ENCODE data around the gene BRI3BP.

The BRI3BP gene

GRCh38 chr12:125038976-125039625 is 45.7 kb downstream of the BRI3BP start:
- H4K20me1 ChIP-seq (ENCODE audit: insufficient read depth, low read length), result no peaks in the 10 kb centered on the region
- DNase-seq, result no peak
- no peak overlapping the region for H3K4me2 ChIP-seq (ENCODE audit: low read depth, low read length)
- no peak for TF ChIP-seq EZH2phosphoT487 (IDR thresholded peaks at IDR 0.05; ENCODE audit: low read length)
- TF ChIP-seq EZH2 (optimal IDR thresholded peaks at IDR 0.05; ENCODE audit: low read depth, low read length), result no peak
- no peak for TF ChIP-seq CTCF (IDR thresholded peaks at IDR 0.05; ENCODE audit: low read length)
- H3K27me3 ChIP-seq (replicated peaks; ENCODE audit: insufficient read depth, low read length), result no peaks in the 10 kb centered on the region
- H3K36me3 ChIP-seq (replicated peaks; ENCODE audit: insufficient read depth, low read length), result no peaks in the 10 kb centered on the region
- no peaks in the 10 kb centered on the region for H3F3A ChIP-seq (ENCODE audit: insufficient read depth, low read length)
- H3K79me2 ChIP-seq (ENCODE audit: low read length), result no peaks in the 10 kb centered on the region
- H3K27ac ChIP-seq (ENCODE audit: low read length), result no peak overlapping the region
- no peaks in the 10 kb centered on the region for H3K9me3 ChIP-seq (replicated peaks; ENCODE audit: insufficient read depth, low read length)
- no peak overlapping the region for H3K9ac ChIP-seq (ENCODE audit: low read length)
- no peaks in the 10 kb centered on the region for H3K4me1 ChIP-seq (ENCODE audit: low read length)
- no peak overlapping the region for H2AFZ ChIP-seq (ENCODE audit: low read length)
- H3K4me3 ChIP-seq (ENCODE audit: low read length), result no peak overlapping the region
- H3K9me2 ChIP-seq (replicated peaks; ENCODE audit: insufficient read depth, low read length), result no peaks in the 10 kb centered on the region

GRCh38 chr12:125049093-125049458 is 55.6 kb downstream of the BRI3BP start:
- Histone ChIP-seq H3K9me2 (replicated peaks; ENCODE audit: insufficient read depth, low read length) (no peaks in the 10 kb centered on the region), H3K27ac (ENCODE audit: low read length) (no peak overlapping the region), H3K36me3 (replicated peaks; ENCODE audit: insufficient read depth, low read length) (no peaks in the 10 kb centered on the region), H4K20me1 (ENCODE audit: insufficient read depth, low read length) (no peaks in the 10 kb centered on the region), H2AFZ (ENCODE audit: low read length) (no peak overlapping the region), H3K27me3 (replicated peaks; ENCODE audit: insufficient read depth, low read length) (no peaks in the 10 kb centered on the region), H3K4me3 (ENCODE audit: low read length) (no peak overlapping the region), H3F3A (ENCODE audit: insufficient read depth, low read length) (no peaks in the 10 kb centered on the region), H3K79me2 (ENCODE audit: low read length) (no peaks in the 10 kb centered on the region), H3K9ac (ENCODE audit: low read length) (no peak overlapping the region), H3K4me2 (ENCODE audit: low read depth, low read length) (no peak overlapping the region), H3K4me1 (ENCODE audit: low read length) (no peaks in the 10 kb centered on the region), H3K9me3 (replicated peaks; ENCODE audit: insufficient read depth, low read length) (no peaks in the 10 kb centered on the region)
- DNase-seq, result no peak
- TF ChIP-seq CTCF (IDR thresholded peaks at IDR 0.05; ENCODE audit: low read length), result no peak
- no peak for TF ChIP-seq EZH2 (optimal IDR thresholded peaks at IDR 0.05; ENCODE audit: low read depth, low read length)
- no peak for TF ChIP-seq EZH2phosphoT487 (IDR thresholded peaks at IDR 0.05; ENCODE audit: low read length)

GRCh38 chr12:125050446-125050845 is 57.0 kb downstream of the BRI3BP start:
- TF ChIP-seq CTCF (IDR thresholded peaks at IDR 0.05; ENCODE audit: low read length) (no peak), EZH2 (optimal IDR thresholded peaks at IDR 0.05; ENCODE audit: low read depth, low read length) (no peak), EZH2phosphoT487 (IDR thresholded peaks at IDR 0.05; ENCODE audit: low read length) (no peak)
- H4K20me1 ChIP-seq (ENCODE audit: insufficient read depth, low read length), result no peaks in the 10 kb centered on the region
- H3K79me2 ChIP-seq (ENCODE audit: low read length), result no peaks in the 10 kb centered on the region
- no peak overlapping the region for H3K4me3 ChIP-seq (ENCODE audit: low read length)
- H3K4me1 ChIP-seq (ENCODE audit: low read length), result no peaks in the 10 kb centered on the region
- no peak overlapping the region for H3K9ac ChIP-seq (ENCODE audit: low read length)
- H3K27me3 ChIP-seq (replicated peaks; ENCODE audit: insufficient read depth, low read length), result no peaks in the 10 kb centered on the region
- no peak for DNase-seq
- H3F3A ChIP-seq (ENCODE audit: insufficient read depth, low read length), result no peaks in the 10 kb centered on the region
- no peak overlapping the region for H2AFZ ChIP-seq (ENCODE audit: low read length)
- H3K4me2 ChIP-seq (ENCODE audit: low read depth, low read length), result no peak overlapping the region
- no peak overlapping the region for H3K27ac ChIP-seq (ENCODE audit: low read length)
- no peaks in the 10 kb centered on the region for H3K9me2 ChIP-seq (replicated peaks; ENCODE audit: insufficient read depth, low read length)
- H3K36me3 ChIP-seq (replicated peaks; ENCODE audit: insufficient read depth, low read length), result no peaks in the 10 kb centered on the region
- no peaks in the 10 kb centered on the region for H3K9me3 ChIP-seq (replicated peaks; ENCODE audit: insufficient read depth, low read length)

Measured in MM.1S (cell line).